Uterus (tissue), 4 donors: Measurements from ENCODE around the gene AXIN1. TPM values are rescaled to one million over a fixed set of nuclear protein-coding genes. Genes with fewer than 3 reads are reported as not detected.

Experiments
- DNase-seq, 2 donors: peaks; one replicate each; pipeline ENCODE4 v3.0.0-alpha.2; 2019 to 2020
- H3K27ac ChIP-seq, 2 donors: fragments of 200-600 bp; sonication (generic); 1 replicate in 1 of 2; 2 replicates in 1 of 2; pipeline ENCODE4 v1.5.1; 2016 to 2018
- H3K27me3 ChIP-seq, 2 donors: fragments of 200-600 bp; sonication (generic); one replicate each; pipeline ENCODE4 v1.5.1; 2018 to 2019; ENCODE audit warnings: control low read depth in 1 of 2
- H3K36me3 ChIP-seq, 2 donors: fragments of 200-600 bp; sonication (generic); one replicate each; pipeline ENCODE4 v1.5.1; 2019; ENCODE audit warnings: control low read depth in 1 of 2
- H3K4me1 ChIP-seq, 2 donors: fragments of 200-600 bp; sonication (generic); one replicate each; pipeline ENCODE4 v1.5.1; 2018 to 2019; ENCODE audit warnings: control low read depth in 1 of 2
- H3K4me3 ChIP-seq, 2 donors: fragments of 200-600 bp; sonication (generic); 1 replicate in 1 of 2; 2 replicates in 1 of 2; pipeline ENCODE4 v1.5.1; 2018 to 2019; ENCODE audit warnings: mild to moderate bottlenecking in 1 of 2
- H3K9me3 ChIP-seq, 2 donors: fragments of 200-600 bp; sonication (generic); one replicate each; pipeline ENCODE4 v1.5.1; 2019; ENCODE audit warnings: control low read depth in 1 of 2
- CTCF ChIP-seq, 4 experiments: fragments of 200-600 bp in 2 of 4; fragments of 450-650 bp in 2 of 4; sonication (generic) in 2 of 4; IDR thresholded peaks; one replicate each; pipeline ENCODE4 v1.5.1; 2016 to 2019; ENCODE audit warnings: antibody characterized with exemption in 4 of 4, mild to moderate bottlenecking in 2 of 4, moderate library complexity in 1 of 4
- POLR2A ChIP-seq, 2 donors: fragments of 450-650 bp; IDR thresholded peaks; one replicate each; pipeline ENCODE4 v1.6.1; 2016; ENCODE audit warnings: antibody characterized with exemption in 2 of 2, mild to moderate bottlenecking in 1 of 2, moderate library complexity in 1 of 2
- intact Hi-C: fragments of 100-400 bp; cut with DNase I; formaldehyde crosslinking; loops from one replicate; pipeline ENCODE4 v1.15.1; 2023; ENCODE audit warnings: low total_unique reads
- total RNA-seq, 4 donors: library from RNA; depleted of rRNA in 3 of 4; stranded (reverse); fragments of >200 nt in 3 of 4; gene quantifications; one replicate each; pipeline versions ENCODE4 v1.1.0 to v1.2.4, GENCODE V29; 2014 to 2023
- donor health status: DM: yes; HTN: yes; CAD: no.

The AXIN1 gene
- total RNA-seq, 4 donors from 2014 or later: 6.2 to 23.6 (median 19.9) TPM

- no peaks in the 10 kb centered on the region for H3K36me3 ChIP-seq
- no peaks in the 10 kb centered on the region for H3K27me3 ChIP-seq
- no peak for DNase-seq
- H3K9me3 ChIP-seq: no peaks in the 10 kb centered on the region
- H3K4me1 ChIP-seq: no peaks in the 10 kb centered on the region
- H3K27ac ChIP-seq: no peak overlapping the region
- intact Hi-C loops: no loop called here
- no peak overlapping the region for H3K4me3 ChIP-seq
- no peak for TF ChIP-seq CTCF (IDR thresholded peaks at IDR 0.05)
Observed at GRCh38 chr16:306911-307370, 45.6 kb downstream of the AXIN1 start.

- Histone ChIP-seq H3K36me3 (no peaks in the 10 kb centered on the region), H3K27me3 (no peaks in the 10 kb centered on the region), H3K4me3 (no peak overlapping the region), H3K27ac (no peak overlapping the region), H3K9me3 (no peaks in the 10 kb centered on the region), H3K4me1 (no peaks in the 10 kb centered on the region)
- TF ChIP-seq CTCF (IDR thresholded peaks at IDR 0.05) (no peak), POLR2A (IDR thresholded peaks at IDR 0.05) (no peak)
- no peak for DNase-seq
- intact Hi-C loops: no loop called here
Observed at GRCh38 chr16:305916-306626, 46.5 kb downstream of the AXIN1 start.

- no peak for DNase-seq
- Histone ChIP-seq H3K27me3 (no peaks in the 10 kb centered on the region), H3K4me1 (no peaks in the 10 kb centered on the region), H3K4me3 (no peak overlapping the region), H3K9me3 (no peaks in the 10 kb centered on the region), H3K27ac (no peak overlapping the region), H3K36me3 (no peaks in the 10 kb centered on the region)
- TF ChIP-seq CTCF (IDR thresholded peaks at IDR 0.05) (no peak), POLR2A (IDR thresholded peaks at IDR 0.05) (no peak)
- intact Hi-C loops: no loop called here
Observed at GRCh38 chr16:303760-304505, 48.6 kb downstream of the AXIN1 start.

GRCh38 chr16:301950-302349, 50.6 kb downstream of the AXIN1 start:
- DNase-seq: no peak
- intact Hi-C loops: no loop called here
- no peaks in the 10 kb centered on the region for H3K4me1 ChIP-seq
- no peak overlapping the region for H3K27ac ChIP-seq
- no peaks in the 10 kb centered on the region for H3K36me3 ChIP-seq
- no peak overlapping the region for H3K4me3 ChIP-seq
- H3K27me3 ChIP-seq: no peaks in the 10 kb centered on the region
- H3K9me3 ChIP-seq: no peaks in the 10 kb centered on the region
- TF ChIP-seq CTCF (IDR thresholded peaks at IDR 0.05): no peak
- TF ChIP-seq POLR2A (IDR thresholded peaks at IDR 0.05): no peak

- H3K4me1 ChIP-seq: no peaks in the 10 kb centered on the region
- TF ChIP-seq POLR2A (IDR thresholded peaks at IDR 0.05) (no peak), CTCF (IDR thresholded peaks at IDR 0.05) (no peak)
- no peak overlapping the region for H3K27ac ChIP-seq
- H3K27me3 ChIP-seq: no peaks in the 10 kb centered on the region
- H3K9me3 ChIP-seq: no peaks in the 10 kb centered on the region
- intact Hi-C loops: no loop called here
- DNase-seq: no peak
- H3K36me3 ChIP-seq: no peaks in the 10 kb centered on the region
- H3K4me3 ChIP-seq: no peak overlapping the region
Observed at GRCh38 chr16:301235-301634, 51.3 kb downstream of the AXIN1 start.
